ENCODE data around the gene NAPA.

NAPA gene

DNA sequence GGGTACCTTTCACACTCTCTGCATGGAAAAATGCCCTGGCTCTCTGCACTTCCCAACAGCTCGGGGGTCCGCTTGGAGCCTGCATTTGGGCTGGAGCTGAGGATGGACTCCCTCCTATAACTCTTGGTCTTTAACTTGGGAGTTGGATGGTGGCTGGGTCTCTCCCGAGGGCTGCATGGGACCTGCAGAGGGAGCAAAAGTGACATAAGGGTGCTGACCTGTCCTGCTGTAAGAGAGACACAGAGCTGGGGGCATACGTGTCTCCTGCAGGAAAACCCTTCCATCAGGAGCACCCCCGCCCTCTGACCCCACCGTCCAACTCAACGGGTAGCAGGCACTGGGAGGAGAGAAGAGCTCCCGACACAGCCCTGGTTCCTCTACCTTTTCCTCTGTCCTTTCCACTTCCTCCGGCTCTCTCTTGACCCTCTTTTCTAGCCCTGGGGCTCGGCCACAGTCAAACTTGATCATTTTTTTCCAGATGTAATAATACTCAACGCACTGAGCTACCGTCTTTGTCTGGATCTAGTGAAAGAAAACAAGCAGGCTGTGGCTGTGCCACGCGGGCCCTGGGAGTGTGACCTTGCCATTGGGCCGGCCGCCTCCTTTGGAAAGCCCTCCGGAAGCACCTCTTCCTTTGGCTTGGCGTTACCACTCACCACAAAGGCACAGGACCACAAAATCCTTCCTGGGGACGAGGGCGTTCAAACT lies 6.8 kb upstream of the NAPA start:
- DNase-seq, result no peak

GRCh38 chr19:47520839-47521238 lies 6.0 kb upstream of the NAPA start:
- no peak for DNase-seq

DNA sequence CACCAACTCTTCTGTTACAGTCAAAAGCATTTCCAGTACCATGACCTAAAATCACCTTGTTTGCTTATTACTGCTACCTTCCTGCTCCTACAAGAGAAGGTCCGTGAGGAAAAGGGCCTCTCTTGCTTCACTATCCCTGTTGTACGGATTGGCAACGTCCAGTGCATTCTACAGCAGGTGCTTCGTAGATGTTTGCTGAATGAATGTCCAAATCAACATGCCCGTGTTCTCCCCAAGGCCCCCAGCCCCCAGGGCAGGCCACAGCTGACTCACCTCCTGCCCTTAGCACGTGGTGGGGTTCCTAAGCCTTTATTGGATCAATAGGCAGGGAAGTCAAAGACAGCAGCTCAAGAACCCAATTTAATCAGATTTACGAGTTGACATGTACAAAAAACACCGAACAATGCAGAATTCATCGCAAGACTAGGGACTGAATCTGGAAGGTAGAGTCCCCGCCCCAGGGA lies 5.5 kb upstream of the NAPA start:
- DNase-seq, result no peak

GRCh38 chr19:47518854-47519253 lies 4.0 kb upstream of the NAPA start:
- no peak for DNase-seq

GRCh38 chr19:47518139-47518538 lies 3.3 kb upstream of the NAPA start:
- no peak for DNase-seq

DNA sequence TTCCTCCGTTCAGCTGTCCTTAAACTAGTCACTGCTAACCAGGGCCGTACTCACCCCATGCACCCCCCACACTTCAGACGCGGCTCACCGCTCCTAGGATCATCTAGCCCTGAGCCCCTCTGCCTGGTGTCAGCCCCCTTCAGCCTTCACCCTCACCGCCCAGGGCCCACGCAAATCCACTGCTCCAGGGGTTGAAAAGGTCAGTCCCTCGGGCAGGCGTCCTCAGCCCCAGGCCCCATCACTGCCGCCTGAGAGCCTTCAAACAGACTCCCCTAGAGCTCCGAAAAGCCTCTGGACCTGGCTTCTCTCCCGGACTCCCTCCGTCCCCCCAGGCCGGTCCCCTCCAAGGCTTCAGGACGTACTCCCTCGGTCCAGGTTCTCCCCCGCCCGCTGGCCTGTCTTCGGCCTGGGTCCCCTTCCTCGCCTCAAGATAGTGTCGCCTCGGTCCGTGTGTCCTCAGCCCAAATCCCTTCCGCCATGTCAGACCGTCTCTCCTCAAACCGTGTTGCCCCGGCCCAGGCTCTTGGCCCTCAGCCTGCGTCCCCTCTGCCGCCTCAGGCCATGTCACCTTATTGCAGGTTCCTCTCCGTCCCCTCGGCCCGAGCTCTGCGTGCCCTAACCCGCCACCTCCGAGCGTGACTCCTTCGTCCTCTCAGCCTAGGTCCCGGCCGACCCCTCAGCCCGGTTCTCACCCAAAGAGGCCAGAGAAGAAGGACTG lies 553 bp downstream of the NAPA start:
- DNase-seq, result peak; percentile 69

DNA sequence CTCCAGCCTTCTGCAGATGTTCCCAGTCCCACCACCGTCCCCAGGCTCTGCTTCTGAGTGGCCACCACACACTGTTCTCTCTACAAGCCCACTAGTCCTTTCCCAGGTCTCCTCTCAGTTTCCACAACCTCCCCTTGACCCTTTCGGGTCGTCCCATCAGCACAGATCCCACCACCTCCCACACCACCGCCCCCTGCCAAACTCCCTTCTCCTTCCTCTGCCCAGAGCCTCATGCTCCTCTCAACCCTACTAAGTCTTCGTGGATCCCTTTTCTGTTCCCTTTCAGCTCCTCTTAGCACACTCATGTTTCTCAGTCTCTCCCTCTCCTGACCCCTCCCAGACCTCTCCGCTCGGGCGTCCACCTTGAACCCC lies 1.9 kb downstream of the NAPA start:
- DNase-seq, result no peak

DNA sequence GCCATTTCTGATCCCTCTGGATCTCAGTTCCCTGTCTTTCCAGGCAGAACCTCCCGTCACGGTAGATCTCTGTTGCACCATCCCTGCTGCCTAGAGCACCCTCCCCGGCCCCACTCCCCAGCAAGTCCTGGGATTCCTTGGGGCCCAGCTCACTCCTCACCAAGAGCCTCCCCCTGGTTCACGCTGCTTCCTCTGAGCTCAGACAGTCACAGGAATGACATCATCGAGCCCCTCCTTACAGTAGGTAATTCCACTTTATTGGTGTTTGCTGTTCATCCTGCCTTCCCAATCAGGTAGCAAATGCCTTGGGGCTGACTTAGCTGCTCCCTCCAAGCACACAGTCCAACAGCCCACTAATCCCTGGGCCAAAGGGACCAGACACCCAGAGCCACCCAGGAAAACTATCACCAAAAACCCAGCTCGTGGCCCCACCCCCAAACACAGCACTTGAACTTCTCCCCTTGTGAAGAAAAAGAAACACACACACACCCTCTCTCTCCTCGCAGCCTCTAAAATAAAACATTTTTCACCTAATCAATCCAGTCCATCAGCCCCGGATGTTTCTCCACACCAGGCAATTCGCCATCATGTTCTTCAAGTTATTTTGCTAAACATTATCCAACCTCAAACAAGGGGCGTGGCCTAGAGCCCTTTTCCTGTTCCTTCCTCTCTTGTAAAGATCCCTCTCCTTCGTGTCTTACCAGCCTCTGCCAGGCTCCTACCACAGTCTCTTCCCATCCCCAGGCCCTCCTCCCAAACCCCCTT lies 2.5 kb downstream of the NAPA start:
- no peak for DNase-seq

DNA sequence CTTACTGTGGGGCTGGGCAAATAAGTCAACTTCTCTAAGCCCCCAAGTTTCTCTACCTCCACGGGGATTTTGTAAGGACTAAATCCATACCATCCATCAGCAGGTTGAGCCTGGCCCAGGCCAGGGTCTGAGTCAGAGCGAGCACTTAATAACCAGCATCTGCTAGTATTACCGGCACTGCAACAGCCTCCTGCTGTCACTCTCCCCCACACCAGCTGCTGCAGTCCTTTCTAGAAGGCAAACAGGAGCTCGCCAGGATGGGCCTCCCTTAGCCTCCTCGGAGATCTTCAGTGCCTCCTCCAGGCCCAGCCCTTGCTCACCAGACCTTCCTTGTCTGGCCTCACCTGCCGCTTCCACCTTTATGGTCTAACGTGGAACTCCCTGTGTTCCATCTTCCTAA lies 3.2 kb downstream of the NAPA start:
- DNase-seq, result no peak

DNA sequence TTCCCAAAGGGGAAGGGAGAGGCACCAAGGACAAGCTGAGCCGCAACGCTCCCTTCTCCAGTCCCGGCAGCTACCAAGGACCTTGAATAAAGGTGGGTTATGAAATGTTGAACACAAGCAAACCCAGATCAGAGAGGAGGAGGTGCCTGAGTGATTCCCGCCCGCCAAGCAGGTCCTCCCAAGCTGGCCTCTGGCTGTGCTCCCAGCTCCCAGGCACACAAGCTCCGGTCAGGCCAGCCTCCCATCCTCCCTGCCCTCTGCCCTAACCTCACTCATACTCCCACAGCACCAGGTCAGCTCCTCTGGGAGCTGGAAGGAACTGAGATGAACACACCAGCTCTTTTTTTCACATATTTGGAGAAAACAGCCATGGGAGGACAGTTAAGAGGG lies 3.7 kb downstream of the NAPA start:
- DNase-seq, result no peak

GRCh38 chr19:47510516-47511127 lies 4.2 kb downstream of the NAPA start:
- no peak for DNase-seq

- no peak for DNase-seq
These were observed 4.9 kb downstream of the NAPA start for GRCh38 chr19:47509973-47510372.

- DNase-seq, result no peak
These were observed 5.6 kb downstream of the NAPA start for GRCh38 chr19:47509170-47509847.

DNA sequence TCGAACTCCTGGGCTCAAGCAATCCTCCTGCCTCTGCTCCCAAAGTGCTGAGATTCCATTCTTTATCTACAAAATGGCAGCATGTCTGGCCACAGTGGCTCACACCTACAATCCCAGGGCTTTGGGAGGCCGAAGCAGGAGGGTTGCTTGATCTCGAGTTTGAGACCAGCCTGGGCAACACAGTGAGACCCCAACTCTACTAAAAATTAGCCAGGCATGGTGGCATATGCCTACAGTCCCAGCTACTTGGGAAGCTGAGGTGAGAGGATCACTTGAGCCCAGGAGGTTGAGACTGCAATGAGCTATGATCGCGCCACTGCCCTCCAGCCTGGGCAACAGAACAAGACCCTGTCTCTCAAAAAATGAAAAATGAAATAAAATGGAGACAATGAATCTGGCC lies 6.1 kb downstream of the NAPA start:
- DNase-seq, result no peak

- no peak for DNase-seq
These were observed 6.8 kb downstream of the NAPA start for GRCh38 chr19:47507924-47508553.

GRCh38 chr19:47507012-47507411 lies 7.9 kb downstream of the NAPA start:
- no peak for DNase-seq

DNA sequence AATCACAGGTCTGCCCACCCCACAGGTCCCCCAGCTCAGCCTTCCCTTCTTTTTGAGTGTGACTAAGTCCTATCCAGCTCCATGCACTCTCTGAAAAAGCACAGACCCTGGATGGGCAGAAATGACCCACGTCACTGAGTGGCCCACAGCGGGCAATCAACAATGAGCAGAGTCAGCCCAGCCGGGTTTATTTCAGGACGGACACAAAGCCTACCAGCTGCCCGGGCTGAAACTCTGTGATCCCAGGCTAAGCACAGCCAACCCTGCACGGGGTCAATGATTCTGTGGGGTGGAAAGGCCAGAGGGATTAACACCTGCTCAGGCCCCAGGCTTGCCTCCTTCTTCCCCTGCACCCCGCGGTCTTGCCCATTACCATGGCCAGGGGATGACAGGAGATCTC lies 8.4 kb downstream of the NAPA start:
- DNase-seq, result no peak

- no peak for DNase-seq
These were observed 9.4 kb downstream of the NAPA start for GRCh38 chr19:47505506-47505905.

DNA sequence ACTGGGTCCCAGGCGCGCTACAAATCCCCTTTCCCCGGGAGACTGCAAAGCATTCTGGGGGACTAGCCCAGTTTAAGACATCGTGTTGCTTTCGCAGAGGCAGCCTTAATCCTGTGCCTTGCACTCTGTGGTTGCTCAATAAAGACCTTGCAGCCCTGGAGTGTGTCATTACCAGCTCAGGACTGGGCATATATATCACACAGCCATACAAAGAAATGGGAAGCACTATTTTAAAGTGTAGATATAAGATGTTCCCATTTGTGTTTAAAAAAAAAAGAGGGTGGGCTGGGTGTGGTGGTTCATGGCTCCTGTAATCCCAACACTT lies 11.1 kb downstream of the NAPA start:
- DNase-seq, result no peak

DNA sequence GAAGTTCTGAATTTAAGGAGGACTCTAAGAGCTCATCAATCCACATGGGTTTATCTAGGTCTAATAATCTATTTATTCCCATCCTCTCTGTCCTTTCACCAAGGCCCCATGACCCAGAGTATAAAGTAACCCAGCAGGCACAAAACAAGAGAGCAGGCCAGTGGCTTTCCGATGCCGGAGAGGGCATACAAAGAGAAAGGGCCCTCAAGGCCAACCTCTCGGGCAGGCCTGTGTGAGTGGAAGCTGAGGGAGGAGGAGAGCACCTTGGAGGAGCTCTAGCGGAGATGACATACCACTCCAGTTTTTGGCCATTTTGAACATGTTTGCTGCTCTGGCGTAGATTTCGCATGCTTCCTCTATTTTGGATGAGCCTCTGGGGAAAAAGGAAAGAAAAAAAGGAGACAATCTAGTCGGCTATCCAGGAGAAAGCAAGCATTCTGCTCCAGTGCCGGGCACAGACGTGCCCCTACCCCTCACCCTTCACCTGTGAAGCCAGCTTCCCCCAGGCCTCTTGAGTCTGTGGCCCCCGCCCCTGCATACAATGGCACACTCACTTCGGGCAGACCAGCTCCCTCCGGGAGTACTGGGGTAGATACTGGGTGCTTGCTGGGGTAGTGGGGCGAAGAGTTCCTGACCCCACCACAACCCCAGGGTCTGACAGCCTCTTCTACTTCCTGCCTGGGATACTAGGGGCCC lies 11.6 kb downstream of the NAPA start:
- DNase-seq, result no peak

DNA sequence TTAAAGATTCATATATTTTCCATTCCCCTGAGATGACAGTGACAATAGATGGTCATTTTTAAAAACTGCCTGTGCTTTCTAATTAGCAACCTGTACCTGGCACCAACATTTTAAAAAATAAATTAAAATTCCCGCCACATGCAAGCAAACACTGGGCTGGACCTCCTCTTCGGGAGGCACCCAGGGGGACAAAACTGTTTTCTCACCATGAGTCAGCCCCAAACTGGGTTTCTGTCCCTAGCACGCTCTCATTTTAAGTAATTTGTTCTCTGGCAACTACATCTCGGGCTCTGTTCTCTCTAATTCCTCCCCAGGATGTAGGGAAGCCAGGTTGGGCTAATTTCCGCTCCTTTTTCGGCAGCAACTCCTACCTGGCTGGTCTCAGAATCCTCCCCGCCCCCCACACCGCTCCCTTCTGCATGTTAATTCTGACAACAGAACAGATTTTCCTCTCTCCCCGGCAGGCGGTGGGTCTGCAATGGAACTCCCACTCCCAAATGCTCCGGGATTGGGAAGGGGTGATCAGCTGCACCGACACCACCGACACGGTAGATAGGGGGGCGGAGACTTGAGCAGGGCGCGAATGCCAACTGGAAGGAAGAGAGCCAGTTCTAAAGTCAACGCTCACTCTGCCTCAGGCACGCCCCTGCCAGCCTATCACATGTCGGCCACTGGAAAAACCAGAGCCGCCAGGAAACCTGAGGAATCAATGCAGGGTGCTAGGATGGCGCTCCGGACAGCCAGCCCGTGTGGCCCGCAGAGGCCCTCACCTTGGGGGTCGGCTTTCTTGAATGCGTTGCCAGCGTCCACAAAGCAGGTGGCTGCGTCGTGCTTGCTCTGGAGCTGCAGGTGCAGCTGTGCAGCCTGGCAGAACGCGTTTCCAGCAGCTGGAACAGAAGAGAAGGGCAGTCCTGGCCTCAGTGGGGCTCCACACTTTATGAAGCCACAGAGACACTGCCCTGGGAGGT lies 14.7 kb downstream of the NAPA start:
- no peak for DNase-seq

All from NCI-H146 (cell line).